ENCODE data around the gene INTS4.
"Not testable (repeated sequence)": the region's sequence is repeated elsewhere in the genome, so short reads cannot be mapped to it uniquely, and the experiment has no call there.

The INTS4 gene

DNA sequence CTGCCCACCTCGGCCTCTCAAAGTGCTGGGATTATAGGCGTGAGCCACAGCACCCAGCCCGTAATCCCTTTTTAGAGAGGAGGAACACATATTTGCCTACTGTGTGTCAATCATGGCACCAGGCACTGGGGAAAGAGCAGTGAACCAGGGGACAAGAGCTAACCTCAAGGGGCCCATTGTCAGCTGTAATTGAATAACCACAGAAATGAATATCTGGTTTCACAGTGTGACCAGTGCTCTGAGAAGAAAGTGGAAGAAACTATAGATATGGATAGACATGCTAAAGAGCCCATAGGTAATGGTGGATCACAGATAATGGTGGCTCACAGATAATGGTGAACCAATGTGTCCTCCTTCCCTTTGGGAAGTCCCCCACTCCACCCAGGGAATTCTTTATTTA is 37.2 kb upstream of the INTS4 start:
- Histone ChIP-seq H3K36me3 (ENCODE audit: low read depth) (no peaks in the 10 kb centered on the region), H3K9me3 (ENCODE audit: severe bottlenecking) (no peaks in the 10 kb centered on the region), H3K4me1 (ENCODE audit: insufficient read depth, poor library complexity, severe bottlenecking) (peaks cover 12% of the 10 kb centered on the region), H3K27me3 (ENCODE audit: insufficient read depth, poor library complexity, severe bottlenecking) (no peaks in the 10 kb centered on the region), H3K27ac (ENCODE audit: poor library complexity, severe bottlenecking) (no peak overlapping the region), H3K4me3 (ENCODE audit: severe bottlenecking) (no peak overlapping the region)
- DNase-seq (ENCODE audit: low spot score) (no peak), ATAC-seq (ENCODE audit: low read depth) (no peak)
- TF ChIP-seq, protein P1, sequence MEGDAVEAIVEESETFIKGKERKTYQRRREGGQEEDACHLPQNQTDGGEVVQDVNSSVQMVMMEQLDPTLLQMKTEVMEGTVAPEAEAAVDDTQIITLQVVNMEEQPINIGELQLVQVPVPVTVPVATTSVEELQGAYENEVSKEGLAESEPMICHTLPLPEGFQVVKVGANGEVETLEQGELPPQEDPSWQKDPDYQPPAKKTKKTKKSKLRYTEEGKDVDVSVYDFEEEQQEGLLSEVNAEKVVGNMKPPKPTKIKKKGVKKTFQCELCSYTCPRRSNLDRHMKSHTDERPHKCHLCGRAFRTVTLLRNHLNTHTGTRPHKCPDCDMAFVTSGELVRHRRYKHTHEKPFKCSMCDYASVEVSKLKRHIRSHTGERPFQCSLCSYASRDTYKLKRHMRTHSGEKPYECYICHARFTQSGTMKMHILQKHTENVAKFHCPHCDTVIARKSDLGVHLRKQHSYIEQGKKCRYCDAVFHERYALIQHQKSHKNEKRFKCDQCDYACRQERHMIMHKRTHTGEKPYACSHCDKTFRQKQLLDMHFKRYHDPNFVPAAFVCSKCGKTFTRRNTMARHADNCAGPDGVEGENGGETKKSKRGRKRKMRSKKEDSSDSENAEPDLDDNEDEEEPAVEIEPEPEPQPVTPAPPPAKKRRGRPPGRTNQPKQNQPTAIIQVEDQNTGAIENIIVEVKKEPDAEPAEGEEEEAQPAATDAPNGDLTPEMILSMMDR (IDR thresholded peaks at IDR 0.05; ENCODE audit: poor library complexity, severe bottlenecking) = no peak

DNA sequence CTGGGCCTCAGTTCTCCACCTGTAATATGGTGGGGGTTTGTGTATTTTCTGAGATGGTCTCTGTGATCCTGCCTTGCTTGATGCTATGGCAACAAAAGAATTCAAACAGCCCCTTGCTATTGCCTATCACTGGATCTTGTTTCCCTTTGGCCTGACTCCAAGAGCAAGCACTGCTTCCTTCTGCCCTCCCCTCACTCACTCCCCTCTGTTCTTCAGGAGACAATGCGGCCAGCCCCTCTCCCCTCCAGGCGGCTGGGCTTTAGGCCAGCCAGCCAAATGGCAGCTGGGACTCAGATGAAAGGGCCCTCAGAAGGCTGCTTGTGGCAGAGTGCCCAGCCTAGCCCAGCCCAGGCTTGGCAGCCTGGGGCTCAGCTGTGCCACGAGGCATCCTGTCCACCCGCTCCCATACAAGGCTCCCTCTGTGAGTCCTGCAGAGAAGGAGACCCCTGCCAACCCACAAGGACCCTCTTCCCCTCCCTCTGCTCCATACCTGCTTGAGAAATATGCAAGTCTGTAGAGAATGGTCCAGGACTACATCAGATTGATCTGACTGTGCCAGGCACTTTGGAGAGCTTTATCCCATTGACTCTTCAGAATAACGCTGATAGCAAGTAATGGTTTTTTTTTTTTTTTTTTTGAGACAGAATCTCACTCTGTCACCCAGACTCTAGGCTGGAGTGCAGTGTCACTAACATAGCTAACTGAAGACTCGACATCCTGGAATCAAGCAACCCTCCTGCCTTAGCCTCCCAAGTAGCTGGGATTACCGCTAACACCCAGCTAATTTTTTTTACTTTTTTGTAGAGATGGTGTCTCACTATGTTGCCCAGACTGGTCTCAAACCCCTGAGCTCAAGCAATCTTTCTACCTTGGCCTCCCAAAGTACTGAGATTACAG is 36.2 kb upstream of the INTS4 start:
- Histone ChIP-seq H3K4me1 (ENCODE audit: insufficient read depth, poor library complexity, severe bottlenecking) (peaks cover 12% of the 10 kb centered on the region), H3K27me3 (ENCODE audit: insufficient read depth, poor library complexity, severe bottlenecking) (no peaks in the 10 kb centered on the region), H3K4me3 (ENCODE audit: severe bottlenecking) (no peak overlapping the region), H3K9me3 (ENCODE audit: severe bottlenecking) (no peaks in the 10 kb centered on the region), H3K27ac (ENCODE audit: poor library complexity, severe bottlenecking) (peak overlapping the region; percentile 15), H3K36me3 (ENCODE audit: low read depth) (no peaks in the 10 kb centered on the region)
- ATAC-seq (ENCODE audit: low read depth) (peak; percentile 74), DNase-seq (ENCODE audit: low spot score) (no peak)
- TF ChIP-seq, protein P1 (IDR thresholded peaks at IDR 0.05; ENCODE audit: poor library complexity, severe bottlenecking) = no peak

DNA sequence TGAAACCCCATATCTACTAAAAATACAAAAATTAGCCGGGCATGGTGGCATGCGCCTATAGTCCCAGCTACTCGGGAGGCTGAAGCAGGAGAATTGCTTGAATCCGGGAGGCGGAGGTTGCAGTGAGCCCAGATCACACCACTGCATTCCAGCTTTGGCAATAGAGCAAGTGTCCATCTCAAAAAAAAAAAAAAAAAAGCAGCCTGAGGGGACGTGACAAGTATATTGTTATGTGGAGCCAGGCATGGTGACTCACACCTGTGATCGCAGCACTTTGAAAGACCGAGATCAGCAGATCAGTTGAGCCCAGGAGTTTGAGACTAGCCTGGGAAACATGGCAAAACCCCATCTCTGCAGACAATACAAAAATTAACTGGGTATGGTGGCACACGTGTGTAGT is 34.0 kb upstream of the INTS4 start:
- H3K4me1 ChIP-seq (ENCODE audit: insufficient read depth, poor library complexity, severe bottlenecking) = peaks cover 15% of the 10 kb centered on the region
- not testable (repeated sequence) for H3K4me3 ChIP-seq (ENCODE audit: severe bottlenecking); H3K27ac ChIP-seq (ENCODE audit: poor library complexity, severe bottlenecking); DNase-seq (ENCODE audit: low spot score); H3K9me3 ChIP-seq (ENCODE audit: severe bottlenecking); H3K36me3 ChIP-seq (ENCODE audit: low read depth); H3K27me3 ChIP-seq (ENCODE audit: insufficient read depth, poor library complexity, severe bottlenecking)
- ATAC-seq (ENCODE audit: low read depth) = peak; percentile 72; the same call in 2 of the 3 replicates

DNA sequence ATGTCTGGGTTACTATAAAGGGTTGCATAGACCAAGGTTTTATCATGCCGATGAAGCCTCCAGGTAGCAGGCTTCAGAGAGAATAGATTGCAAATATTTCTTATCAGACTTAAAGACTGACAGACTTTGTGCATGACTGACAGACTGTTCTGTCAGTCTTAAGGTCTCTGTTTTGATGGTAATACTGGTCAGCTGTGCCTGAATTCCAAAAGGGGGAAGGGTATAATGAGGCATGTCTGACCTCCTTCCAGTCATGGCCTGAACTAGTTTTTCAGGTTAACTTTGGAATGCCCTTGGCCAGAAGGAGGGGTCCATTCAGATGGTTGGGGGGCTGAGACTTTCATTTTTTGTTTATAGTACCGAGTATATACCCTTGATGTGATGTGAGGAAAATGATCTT is 33.3 kb upstream of the INTS4 start:
- TF ChIP-seq, protein P1 (IDR thresholded peaks at IDR 0.05; ENCODE audit: poor library complexity, severe bottlenecking) = no peak
- Histone ChIP-seq H3K27ac (ENCODE audit: poor library complexity, severe bottlenecking) (no peak overlapping the region), H3K36me3 (ENCODE audit: low read depth) (no peaks in the 10 kb centered on the region), H3K4me1 (ENCODE audit: insufficient read depth, poor library complexity, severe bottlenecking) (peaks cover 15% of the 10 kb centered on the region), H3K4me3 (ENCODE audit: severe bottlenecking) (no peak overlapping the region), H3K27me3 (ENCODE audit: insufficient read depth, poor library complexity, severe bottlenecking) (no peaks in the 10 kb centered on the region), H3K9me3 (ENCODE audit: severe bottlenecking) (no peaks in the 10 kb centered on the region)
- no peak for ATAC-seq (ENCODE audit: low read depth)
- no peak for DNase-seq (ENCODE audit: low spot score)

DNA sequence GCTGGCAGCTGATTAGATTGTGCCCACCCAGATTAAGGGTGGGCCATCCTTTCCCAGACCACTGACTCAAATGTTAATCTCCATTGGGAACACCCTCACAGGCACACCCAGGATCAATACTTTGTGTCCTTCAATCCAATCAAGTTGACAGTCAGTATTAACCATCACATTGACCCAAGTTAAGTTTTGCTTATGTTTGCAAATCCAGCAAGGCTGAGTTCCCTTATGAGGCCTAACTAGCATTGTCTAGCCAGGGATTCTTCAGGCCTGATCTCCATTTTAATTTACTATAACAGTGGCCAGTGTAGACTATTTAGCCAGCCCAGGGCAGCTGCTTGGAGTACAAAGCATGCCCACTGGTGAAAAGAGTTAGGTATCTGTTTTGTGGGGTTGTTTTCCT is 30.9 kb upstream of the INTS4 start:
- ATAC-seq (ENCODE audit: low read depth) = no peak
- Histone ChIP-seq H3K27ac (ENCODE audit: poor library complexity, severe bottlenecking) (no peak overlapping the region), H3K4me1 (ENCODE audit: insufficient read depth, poor library complexity, severe bottlenecking) (peaks cover 10% of the 10 kb centered on the region), H3K9me3 (ENCODE audit: severe bottlenecking) (no peaks in the 10 kb centered on the region), H3K4me3 (ENCODE audit: severe bottlenecking) (no peak overlapping the region), H3K27me3 (ENCODE audit: insufficient read depth, poor library complexity, severe bottlenecking) (no peaks in the 10 kb centered on the region), H3K36me3 (ENCODE audit: low read depth) (no peaks in the 10 kb centered on the region)
- DNase-seq (ENCODE audit: low spot score) = no peak
- TF ChIP-seq, protein P1 (IDR thresholded peaks at IDR 0.05; ENCODE audit: poor library complexity, severe bottlenecking) = no peak
